HS-5 (cell line): Measurements from ENCODE around the gene BANK1.

Experiments
- DNase-seq: peaks from one replicate; pipeline ENCODE4 v3.0.0-alpha.2; 2012; ENCODE audit warnings: low read depth

Gene BANK1

GRCh38 chr4:101790521-101791181 is at the start of gene BANK1:
Gene BANK1, plus strand, starts transcription at chr4:101790730. Its CDS starts 151 bp downstream, at chr4:101790881.
- no peak for DNase-seq

GRCh38 chr4:101753721-101754120 is 36.8 kb upstream of the BANK1 start:
- DNase-seq, result peak; percentile 41

- no peak for DNase-seq
These were observed 34.3 kb upstream of the BANK1 start for GRCh38 chr4:101756181-101756580.

GRCh38 chr4:101761405-101761804 is 29.1 kb upstream of the BANK1 start:
- no peak for DNase-seq

- DNase-seq, result no peak
These were observed 28.5 kb upstream of the BANK1 start for GRCh38 chr4:101762025-101762424.

GRCh38 chr4:101762534-101762933 is 28.0 kb upstream of the BANK1 start:
- DNase-seq, result no peak

GRCh38 chr4:101763576-101763975 is 27.0 kb upstream of the BANK1 start:
- no peak for DNase-seq

GRCh38 chr4:101774807-101775206 is 15.7 kb upstream of the BANK1 start:
- peak; percentile 28 for DNase-seq

- DNase-seq, result no peak
These were observed 13.1 kb upstream of the BANK1 start for GRCh38 chr4:101777431-101777830.

GRCh38 chr4:101780284-101780683 is 10.2 kb upstream of the BANK1 start:
- no peak for DNase-seq

- DNase-seq, result no peak
These were observed 8.0 kb upstream of the BANK1 start for GRCh38 chr4:101782546-101782945.

GRCh38 chr4:101784957-101785356 is 5.6 kb upstream of the BANK1 start:
- no peak for DNase-seq

GRCh38 chr4:101785486-101785885 is 5.0 kb upstream of the BANK1 start:
- no peak for DNase-seq

- DNase-seq, result no peak
These were observed 2.7 kb upstream of the BANK1 start for GRCh38 chr4:101787701-101788316.

GRCh38 chr4:101791182-101791558 is 640 bp downstream of the BANK1 start:
- no peak for DNase-seq

GRCh38 chr4:101792056-101792590 is 1.6 kb downstream of the BANK1 start:
- DNase-seq, result no peak

GRCh38 chr4:101793397-101793796 is 2.9 kb downstream of the BANK1 start:
- DNase-seq, result no peak

GRCh38 chr4:101794806-101795205 is 4.3 kb downstream of the BANK1 start:
- no peak for DNase-seq

- no peak for DNase-seq
These were observed 5.2 kb downstream of the BANK1 start for GRCh38 chr4:101795704-101796103.

- no peak for DNase-seq
These were observed 11.4 kb downstream of the BANK1 start for GRCh38 chr4:101801958-101802357.

- no peak for DNase-seq
These were observed 16.4 kb downstream of the BANK1 start for GRCh38 chr4:101806914-101807313.

- no peak for DNase-seq
These were observed 16.8 kb downstream of the BANK1 start for GRCh38 chr4:101807351-101807750.

GRCh38 chr4:101813604-101814003 is 23.1 kb downstream of the BANK1 start:
- DNase-seq, result no peak

- DNase-seq, result no peak
These were observed 27.8 kb downstream of the BANK1 start for GRCh38 chr4:101818362-101818761.
